Endothelial cell of umbilical vein (primary cell): Measurements from ENCODE around the gene GLT8D1.
"Not testable (repeated sequence)": the region's sequence is repeated elsewhere in the genome, so short reads cannot be mapped to it uniquely, and the experiment has no call there.

Experiments
- EZH2 ChIP-seq: IDR thresholded peaks from 2 replicates; pipeline ENCODE4 v1.6.1; 2012; ENCODE audit warnings: borderline replicate concordance, low read depth, mild to moderate bottlenecking, moderate library complexity, low read length, inconsistent platforms; ENCODE audit not compliant: severe bottlenecking
- JUN ChIP-seq: IDR thresholded peaks from 2 replicates; pipeline ENCODE4 v1.6.1; 2011; ENCODE audit warnings: borderline replicate concordance, low read depth; ENCODE audit not compliant: insufficient read length, insufficient read depth
- MYC ChIP-seq: IDR thresholded peaks from one replicate; pipeline ENCODE4 v1.6.1; 2011; ENCODE audit warnings: mild to moderate bottlenecking, low read depth, low read length
- POLR2A ChIP-seq: IDR thresholded peaks from 2 replicates; pipeline ENCODE4 v1.6.1; 2012; ENCODE audit warnings: low read depth, mild to moderate bottlenecking, control low read depth, low read length
- POLR2AphosphoS5 ChIP-seq: IDR thresholded peaks from 2 replicates; pipeline ENCODE4 v1.6.1; 2012; ENCODE audit warnings: low read depth, mild to moderate bottlenecking, control low read depth, low read length, moderate library complexity; ENCODE audit not compliant: insufficient read depth
- TF ChIP-seq, protein P1 (sequence below): IDR thresholded peaks from 2 replicates; pipeline ENCODE4 v1.6.1; 2011; ENCODE audit not compliant: insufficient read depth, insufficient read length
- TF ChIP-seq, protein P2 (sequence below), 2 donors: IDR thresholded peaks; 1 replicate in 1 of 2; 2 replicates in 1 of 2; pipeline ENCODE4 v1.5.1; 2011; ENCODE audit warnings: low read length in 2 of 2, mild to moderate bottlenecking in 2 of 2, moderate library complexity in 2 of 2, control low read depth in 1 of 2, inconsistent platforms in 1 of 2, low read depth in 1 of 2; ENCODE audit not compliant: insufficient read depth in 1 of 2; ENCODE audit errors: extremely low read depth in 1 of 2

DNA sequence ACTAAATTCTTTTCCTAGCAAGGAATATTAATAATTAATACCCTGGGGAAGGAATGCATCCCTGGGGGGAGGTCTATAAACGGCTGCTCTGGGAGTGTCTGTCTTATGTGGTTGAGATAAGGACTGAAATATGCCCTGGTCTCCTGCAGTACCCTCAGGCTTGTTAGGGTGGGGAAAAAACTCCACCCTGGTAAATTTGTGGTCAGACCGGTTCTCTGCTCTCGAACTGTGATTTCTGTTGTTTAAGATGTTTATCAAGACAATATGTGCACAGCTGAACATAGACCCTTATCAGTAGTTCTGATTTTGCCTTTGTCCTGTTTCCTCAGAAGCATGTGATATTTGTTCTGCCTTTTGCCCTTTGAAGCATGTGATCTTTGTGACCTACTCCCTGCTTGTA, 23.2 kb upstream of the GLT8D1 start:
- TF ChIP-seq POLR2A, EZH2, JUN, MYC, POLR2AphosphoS5: not testable (repeated sequence)
- TF ChIP-seq, protein P1, sequence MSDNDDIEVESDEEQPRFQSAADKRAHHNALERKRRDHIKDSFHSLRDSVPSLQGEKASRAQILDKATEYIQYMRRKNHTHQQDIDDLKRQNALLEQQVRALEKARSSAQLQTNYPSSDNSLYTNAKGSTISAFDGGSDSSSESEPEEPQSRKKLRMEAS: not testable (repeated sequence)
- TF ChIP-seq, protein P2, sequence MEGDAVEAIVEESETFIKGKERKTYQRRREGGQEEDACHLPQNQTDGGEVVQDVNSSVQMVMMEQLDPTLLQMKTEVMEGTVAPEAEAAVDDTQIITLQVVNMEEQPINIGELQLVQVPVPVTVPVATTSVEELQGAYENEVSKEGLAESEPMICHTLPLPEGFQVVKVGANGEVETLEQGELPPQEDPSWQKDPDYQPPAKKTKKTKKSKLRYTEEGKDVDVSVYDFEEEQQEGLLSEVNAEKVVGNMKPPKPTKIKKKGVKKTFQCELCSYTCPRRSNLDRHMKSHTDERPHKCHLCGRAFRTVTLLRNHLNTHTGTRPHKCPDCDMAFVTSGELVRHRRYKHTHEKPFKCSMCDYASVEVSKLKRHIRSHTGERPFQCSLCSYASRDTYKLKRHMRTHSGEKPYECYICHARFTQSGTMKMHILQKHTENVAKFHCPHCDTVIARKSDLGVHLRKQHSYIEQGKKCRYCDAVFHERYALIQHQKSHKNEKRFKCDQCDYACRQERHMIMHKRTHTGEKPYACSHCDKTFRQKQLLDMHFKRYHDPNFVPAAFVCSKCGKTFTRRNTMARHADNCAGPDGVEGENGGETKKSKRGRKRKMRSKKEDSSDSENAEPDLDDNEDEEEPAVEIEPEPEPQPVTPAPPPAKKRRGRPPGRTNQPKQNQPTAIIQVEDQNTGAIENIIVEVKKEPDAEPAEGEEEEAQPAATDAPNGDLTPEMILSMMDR (IDR thresholded peaks at IDR 0.05; ENCODE audit: extremely low read depth in 1 of 2, insufficient read depth in 1 of 2, low read depth in 1 of 2, low read length in 2 of 2): not testable (repeated sequence)
